Inferior parietal cortex (tissue), 1 donor: ENCODE measurements around the gene GRN.
A peak's percentile ranks its signal among the peaks of the same experiment; 100 is the strongest.

Experiments used
- DNase-seq: peaks from one replicate; pipeline ENCODE4 v3.0.0-alpha.2; 2016; ENCODE audit errors: extremely low spot score

Gene GRN

DNA sequence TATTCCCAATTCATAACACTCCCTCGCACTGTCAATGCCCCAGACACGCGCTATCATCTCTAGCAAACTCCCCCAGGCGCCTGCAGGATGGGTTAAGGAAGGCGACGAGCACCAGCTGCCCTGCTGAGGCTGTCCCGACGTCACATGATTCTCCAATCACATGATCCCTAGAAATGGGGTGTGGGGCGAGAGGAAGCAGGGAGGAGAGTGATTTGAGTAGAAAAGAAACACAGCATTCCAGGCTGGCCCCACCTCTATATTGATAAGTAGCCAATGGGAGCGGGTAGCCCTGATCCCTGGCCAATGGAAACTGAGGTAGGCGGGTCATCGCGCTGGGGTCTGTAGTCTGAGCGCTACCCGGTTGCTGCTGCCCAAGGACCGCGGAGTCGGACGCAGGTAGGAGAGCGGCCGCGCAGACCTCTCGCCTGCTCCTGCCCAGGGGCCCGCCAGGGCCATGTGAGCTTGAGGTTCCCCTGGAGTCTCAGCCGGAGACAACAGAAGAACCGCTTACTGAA lies at the start of gene GRN:
Gene GRN (plus strand): TSS at position 364 of the 515 bp plus-strand sequence. CDS start 3,863 bp downstream, outside the sequence.
- DNase-seq: peak; percentile 99

DNA sequence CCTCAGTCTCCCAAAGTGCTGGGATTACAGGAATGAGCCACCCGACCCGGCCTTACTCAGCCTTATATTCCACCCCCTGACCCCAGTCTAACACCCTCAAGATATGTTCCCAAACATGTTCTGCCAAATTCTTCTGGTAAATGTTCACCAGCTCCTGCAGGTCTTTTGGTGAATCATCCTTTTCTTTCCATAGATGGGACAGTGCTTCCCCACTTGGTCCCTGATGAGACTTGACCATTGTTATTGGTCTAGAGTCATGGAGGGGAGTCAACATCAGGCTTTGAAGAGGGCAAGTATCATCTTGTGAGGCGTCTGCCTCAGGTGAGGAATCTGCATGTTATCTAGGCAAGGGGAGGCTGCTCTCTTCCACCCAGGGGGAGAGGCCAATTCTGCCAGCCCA lies 47.1 kb upstream of the GRN start:
- DNase-seq: no peak

DNA sequence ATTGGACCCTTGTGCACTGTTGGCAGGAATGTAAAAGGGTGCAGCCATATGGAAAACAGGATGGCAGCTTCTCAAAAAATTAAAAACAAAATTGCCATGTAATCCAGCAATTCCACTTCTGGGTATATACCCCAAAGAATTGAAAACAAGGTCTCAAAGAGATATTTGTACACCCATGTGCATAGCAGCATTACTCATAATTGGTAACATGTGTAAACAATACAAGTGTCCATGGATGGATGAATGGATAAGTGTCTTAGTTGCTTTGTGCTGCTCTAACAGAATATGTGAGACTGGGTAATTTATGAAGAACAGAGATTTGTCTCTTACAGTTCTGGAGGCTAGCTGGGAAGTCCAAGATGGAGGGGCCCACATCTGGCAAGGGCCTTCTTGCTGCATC lies 40.5 kb upstream of the GRN start:
- DNase-seq: no peak

DNA sequence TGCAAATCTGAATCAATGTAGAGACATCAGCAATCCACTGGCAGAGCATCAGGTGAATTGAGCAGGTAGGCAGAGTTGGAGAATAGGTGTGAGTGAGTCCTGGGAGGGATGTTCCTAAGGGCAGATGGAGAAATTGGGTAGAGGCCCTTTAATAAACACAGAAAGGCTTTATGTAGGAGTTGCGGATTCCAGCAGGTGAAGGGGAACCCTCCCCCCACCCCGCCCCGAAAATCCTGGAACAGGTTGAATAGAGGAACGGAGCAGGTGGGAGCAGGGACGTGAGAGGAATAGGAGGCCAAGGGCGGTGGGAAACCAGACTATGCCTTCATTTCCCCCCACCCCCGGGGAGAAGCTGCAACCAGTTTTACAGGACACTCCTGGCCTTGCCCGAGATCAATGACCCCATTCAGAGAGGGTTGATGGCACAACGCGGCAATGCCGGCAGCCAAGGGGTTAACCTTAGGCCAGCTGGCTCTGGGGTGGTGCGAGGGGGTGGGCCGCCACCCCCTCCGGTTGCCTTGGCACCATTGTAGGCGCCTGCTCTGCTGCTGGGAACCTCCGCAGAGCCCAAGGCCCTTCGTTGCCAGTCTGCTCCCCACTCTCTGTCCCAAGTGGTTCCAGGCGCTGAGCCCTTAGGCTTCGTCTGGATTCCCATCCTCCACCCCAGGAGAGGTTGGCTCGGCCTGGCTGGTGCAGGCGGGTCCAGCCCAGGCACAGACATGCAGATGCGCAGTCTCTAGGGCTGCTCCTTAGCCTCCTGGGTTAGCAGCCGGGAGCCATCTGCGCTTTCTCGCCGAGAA lies 37.5 kb upstream of the GRN start:
- DNase-seq: peak; percentile 65

DNA sequence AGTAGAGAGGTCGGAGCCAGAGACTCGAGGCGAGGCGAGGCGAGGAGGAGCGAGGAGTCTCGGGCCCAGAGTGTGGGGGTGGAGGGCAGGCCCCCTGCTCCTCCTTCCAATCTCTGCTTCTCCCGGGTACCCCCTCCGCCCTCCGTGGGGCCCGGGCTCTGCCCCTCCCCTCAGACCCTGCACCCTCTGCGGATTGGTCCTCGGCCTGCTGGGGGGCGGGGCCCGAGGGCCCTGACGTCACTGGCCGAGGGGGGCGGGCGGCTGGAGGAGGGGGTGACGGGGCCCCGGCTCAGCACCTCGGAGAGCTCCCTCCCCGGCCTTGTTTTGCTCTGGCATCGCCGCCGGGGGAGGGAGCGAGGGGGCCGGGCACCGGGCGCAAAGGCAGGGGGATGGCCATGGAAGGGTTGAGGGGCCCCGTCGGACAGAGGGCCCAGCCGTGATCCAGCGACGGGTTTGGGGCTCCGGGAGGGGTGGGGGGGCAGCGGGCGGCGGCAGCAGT lies 36.7 kb upstream of the GRN start, which contains the start of gene RUNDC3A:
Gene RUNDC3A (plus strand): TSS at position 282 of the 499 bp plus-strand sequence. CDS start 232 bp downstream, outside the sequence.
- peak; percentile 83 for DNase-seq

DNA sequence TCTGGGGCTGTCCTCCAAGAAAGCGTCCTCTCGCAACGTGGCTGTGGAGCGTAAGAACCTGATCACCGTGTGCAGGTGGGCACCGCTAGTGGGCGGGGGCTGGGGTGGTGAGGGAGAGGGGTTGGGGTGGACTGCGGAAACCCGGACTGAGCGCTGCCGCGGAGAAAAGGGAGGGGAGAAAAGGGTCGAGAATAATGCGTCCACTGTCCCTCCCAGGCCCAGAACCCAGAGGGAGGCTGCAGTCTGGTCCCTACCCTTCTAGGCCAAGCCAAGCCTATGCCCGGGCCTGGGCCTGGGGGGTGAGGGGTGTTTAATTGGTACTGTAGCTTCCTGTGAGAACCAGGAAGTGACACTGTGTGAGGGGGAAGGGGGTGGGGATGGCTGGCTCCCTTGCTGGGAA lies 36.2 kb upstream of the GRN start:
- no peak for DNase-seq

DNA sequence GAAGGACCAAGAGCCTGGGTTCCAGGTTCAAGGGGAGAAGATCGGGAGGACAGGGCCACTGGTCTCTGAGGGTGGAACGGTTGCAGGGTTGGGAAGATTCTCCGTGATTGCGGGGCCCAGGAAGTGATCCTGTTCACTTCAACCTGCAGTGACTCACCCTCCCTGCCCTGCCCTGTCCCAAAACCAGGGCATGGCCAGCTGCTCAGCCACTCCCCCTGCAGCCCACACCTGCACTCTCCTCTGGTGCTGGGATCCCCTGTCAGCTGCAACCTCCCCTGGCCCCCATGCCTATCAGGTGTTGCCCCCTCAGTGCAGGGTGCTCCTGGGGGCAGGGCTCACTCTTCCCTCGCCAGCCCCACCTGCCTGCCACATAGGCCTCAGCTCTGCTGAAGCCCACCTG lies 35.6 kb upstream of the GRN start:
- no peak for DNase-seq

DNA sequence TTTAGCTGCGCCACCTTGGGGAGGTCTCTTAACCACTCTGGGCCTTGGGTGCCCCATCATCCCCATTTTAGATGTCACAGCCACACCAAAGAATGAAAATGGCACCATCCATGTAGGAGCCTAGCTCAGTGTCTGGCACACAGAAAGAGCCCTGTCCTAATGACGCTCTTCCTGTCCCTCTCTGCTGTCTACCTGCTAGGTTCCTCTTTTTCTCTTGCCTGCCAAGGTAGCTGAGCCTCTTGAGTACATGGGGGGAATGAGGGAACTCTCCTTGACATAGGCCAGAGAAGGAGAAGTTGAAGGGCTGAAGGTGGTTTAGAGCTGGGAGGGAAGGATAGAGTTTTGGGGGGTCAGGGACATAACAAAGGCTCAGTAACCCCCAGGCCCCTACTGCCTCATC lies 34.9 kb upstream of the GRN start:
- no peak for DNase-seq

DNA sequence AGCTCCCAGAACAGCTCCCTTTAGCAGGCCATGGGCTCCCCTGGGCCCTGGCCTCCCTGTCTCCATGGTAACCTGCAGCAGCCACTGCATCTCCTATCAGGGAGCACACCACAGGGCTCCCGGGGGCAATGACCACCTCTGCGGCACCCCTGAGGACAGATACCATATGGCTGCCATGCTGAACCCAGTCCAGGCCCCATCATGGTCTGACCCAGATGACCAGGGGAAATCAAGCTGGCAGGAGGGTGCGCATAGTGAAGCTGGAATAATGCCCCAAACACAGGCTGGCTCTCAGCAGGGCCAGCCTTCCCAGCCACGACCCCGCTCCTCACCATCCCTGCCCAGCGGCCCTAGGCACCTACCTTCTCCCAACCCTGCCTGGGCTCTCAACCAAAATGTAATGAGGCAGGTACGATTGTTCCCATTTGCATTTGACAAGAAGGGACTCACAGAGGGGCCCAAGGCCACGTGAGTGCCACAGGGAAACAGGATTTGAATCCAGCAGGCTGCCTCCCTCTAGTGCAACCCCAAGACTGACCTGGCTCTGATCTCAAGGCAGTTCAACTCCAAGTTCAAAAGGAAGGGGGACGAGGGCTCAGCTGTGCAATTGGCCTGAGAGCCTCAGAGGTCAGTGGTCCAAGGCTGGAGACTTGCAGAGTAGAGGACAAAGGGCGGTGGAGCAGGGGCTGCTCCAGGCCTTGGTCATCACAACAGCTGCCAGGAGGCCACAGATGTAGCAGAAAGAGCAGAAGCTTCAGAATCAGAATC lies 34.3 kb upstream of the GRN start:
- DNase-seq: no peak

DNA sequence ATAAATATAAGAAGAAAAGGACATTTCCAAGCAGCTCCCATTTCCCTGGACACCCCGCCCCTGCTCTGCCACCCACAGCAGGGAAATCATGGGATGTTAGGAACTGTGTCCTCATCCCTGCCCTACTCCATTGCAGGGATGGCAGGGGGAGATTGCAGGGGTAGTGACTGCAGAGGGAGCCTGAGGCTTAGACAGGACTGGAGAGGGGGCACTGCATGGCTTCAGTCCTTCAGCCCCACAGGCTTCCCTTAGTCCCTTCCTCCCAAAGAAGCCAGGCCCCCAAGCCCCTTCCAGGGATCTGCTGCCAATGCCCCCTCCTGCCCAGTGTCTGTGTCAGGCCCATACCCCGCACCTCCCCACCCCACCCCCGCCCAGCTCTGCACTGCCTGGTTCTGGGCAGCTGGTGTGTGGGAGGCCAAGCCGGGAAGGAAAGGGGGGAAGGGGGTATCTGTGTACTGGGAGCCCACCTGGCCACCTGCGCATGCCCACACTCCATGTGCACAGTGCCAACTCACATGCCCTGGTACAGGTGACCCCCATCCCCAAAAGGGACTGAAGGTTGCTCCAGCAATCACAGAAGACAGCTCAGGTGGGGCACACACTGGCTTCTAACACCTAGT lies 33.4 kb upstream of the GRN start:
- DNase-seq: no peak

DNA sequence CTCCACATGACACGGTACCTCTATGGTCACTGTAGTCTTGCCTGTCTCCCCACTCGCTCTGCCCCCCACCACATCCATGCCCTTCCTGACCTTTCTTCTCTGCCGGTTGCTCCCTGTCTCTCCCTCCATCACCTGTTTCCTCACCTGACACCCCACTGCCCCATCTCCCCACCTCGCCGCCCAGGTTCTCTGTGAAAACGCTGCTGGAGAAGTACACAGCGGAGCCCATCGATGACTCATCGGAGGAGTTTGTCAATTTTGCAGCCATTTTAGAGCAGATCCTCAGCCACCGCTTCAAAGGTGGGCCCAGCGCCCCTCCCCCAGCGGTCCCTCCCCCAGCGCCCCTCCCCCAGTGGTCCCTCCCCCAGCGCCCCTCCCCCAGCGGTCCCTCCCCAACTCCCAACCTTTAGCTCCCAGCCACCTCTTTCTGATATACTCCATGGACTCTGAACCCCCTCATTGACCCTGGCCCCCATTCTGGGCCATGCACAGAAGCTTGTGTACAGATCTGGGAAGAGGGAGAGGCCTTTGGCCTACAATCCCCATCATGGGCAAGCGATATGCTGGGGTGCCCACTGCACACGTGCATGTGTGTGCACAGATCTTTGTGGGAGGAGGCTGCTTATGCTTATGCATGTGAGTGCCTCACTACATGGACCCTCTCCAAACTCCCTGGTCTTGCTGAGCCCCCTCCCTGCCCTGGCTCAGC lies 32.6 kb upstream of the GRN start:
- DNase-seq: no peak

DNA sequence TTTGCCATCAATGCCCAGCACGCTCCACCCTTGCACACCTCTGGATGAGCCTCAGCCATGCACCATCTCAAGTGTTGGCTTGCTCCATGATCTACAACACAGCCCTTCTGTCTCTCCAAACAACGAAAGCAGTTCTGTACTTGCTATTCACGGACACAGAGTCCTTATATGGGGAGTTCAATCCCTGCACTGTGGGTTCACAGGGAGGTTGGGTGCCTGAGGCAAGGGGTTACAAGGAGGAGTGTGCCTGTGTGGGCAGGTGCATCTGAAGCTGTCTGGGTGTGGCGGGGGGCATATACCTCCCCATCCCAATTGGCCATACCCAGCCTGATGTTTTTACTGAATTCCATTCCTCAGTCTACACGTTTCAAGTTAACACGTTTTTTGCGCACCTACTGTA lies 31.1 kb upstream of the GRN start:
- no peak for DNase-seq

DNA sequence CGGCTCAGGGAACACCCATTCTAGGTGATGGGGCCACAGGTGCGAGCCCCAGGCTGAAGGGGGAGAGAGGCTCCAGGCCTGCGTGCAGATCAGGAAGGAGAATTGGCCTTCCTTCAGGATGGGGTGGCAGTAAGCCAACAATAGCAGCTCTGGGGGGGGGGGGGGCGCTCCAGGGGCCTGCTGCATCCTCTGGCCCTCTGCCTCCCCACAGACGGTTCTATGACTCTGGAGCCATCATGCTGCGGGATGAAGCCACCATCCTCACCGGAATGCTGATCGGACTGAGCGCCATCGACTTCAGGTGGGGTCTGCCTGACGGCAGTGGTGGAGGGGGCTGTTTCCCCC lies 30.6 kb upstream of the GRN start:
- DNase-seq: no peak

DNA sequence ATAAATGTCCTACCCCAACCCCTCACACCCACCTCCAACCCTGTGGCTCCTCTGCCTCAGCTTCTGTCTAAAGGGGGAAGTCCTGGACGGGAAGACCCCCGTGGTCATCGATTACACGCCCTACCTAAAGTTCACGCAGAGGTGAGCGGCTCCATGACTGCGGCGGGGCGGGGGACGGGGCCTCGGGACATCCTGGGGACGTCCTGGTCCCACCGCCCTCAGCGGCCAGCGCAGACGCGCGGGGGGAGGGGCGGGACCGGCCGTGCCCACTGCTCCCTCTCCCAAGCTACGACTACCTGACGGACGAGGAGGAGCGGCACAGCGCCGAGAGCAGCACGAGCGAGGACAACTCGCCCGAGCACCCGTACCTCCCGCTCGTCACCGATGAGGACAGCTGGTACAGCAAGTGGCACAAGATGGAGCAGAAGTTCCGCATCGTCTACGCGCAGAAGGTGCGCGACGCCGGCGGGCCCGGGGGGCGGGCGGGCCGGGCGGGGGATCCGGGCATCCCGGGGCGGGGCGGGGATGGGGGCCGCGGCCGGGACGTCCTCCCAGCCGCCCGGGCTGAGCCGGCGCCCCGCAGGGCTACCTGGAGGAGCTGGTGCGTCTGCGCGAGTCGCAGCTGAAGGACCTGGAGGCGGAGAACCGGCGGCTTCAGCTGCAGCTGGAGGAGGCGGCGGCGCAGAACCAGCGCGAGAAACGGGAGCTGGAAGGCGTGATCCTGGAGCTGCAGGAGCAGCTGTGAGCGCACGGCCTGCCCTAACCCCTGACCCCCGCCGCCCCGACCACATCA lies 30.0 kb upstream of the GRN start:
- no peak for DNase-seq

DNA sequence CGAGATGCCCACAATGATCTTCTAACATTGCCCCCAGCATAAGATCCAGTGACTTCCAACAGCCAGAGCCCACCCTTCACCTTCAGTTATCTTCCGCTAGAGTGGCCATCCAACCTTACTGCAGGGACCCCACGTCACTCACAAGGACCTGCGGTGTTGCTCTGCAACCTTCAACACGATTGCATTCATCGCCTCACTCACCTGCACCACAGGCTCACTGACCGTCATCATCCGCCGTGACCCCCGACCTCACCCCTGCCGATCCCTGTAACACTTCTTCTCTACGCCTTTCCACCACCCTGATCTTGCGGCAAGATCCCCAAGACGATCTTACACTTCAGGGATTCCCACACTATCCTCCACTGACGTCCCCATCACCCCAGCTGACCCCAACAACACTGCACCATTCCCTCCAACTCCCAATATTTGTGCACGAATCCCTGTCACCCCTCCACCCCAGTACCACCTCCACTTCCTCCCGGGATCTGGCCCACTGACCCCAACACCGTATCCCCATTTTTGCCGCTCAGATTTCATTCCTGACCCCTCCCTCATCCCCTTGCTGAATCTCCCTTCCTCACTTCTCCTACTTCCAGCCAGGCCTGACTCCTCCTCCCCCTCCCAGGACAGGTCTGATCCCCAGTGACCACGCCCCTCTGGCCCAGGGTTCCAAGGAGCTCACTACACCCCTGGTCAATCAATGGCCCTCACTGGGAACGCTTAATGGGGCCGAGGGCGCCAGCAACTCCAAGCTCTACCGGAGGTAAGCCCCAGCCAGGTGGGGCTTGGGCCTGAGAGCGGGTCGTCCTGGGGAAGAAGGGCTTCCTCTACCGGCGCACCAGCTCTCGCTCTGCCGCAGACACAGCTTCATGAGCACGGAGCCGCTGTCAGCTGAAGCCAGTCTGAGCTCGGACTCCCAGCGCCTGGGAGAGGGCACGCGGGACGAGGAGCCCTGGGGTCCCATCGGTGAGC lies 29.1 kb upstream of the GRN start:
- no peak for DNase-seq

DNA sequence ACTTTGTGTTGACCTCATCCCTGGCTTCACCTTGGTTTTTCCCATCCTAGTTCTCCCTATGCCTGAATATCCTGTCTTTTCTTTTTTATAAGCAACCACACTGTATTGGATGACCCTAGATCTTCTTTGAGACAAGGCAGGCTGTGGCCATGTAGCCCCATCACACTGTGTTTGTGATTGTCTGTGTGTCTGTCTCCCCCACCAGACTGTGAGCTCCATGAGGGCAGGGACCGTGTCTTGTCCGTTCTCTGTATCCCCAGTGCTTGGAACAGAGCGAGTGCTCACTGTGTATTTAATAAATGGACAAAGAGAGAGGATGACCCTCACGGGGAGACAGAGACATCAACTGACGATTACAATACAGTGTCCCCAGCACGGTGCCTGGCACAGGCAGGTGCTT lies 27.6 kb upstream of the GRN start:
- DNase-seq: no peak

DNA sequence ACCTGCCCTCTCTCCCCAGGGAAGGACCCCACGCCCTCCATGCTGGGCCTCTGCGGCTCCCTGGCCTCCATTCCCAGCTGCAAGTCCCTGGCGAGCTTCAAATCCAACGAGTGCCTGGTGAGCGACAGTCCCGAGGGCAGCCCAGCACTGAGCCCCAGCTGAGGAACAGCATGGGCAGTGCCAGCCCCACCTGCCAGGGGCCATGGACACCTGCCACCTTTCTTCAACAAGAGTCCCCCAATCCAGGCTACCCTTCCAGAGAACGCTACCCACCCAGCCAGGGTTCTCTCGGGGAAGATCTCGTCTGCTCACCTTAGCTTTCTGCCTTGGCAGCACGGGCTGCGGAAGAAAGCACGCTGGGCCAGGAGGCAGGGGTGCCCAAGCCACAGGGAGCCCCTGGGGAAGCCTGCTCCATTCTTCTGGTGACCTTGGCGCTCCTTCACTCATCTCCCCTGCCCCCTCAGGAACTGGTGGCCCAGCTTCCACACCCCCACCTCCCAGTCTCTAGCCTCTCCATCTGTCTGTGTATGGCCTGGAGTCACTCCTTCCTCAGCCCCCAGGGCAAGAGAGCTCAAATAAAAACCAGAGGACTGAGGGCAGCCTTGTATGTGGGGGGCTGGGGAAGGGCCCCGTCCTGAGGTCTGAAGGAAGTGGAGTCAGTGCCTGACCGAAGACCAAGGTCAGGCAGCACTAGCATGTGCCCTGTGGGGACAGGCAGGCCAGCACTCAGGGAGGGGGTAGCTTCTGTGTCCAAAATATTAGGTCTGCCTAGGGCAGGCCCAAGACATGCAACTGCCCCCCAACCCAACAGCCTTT lies 26.8 kb upstream of the GRN start:
- no peak for DNase-seq

DNA sequence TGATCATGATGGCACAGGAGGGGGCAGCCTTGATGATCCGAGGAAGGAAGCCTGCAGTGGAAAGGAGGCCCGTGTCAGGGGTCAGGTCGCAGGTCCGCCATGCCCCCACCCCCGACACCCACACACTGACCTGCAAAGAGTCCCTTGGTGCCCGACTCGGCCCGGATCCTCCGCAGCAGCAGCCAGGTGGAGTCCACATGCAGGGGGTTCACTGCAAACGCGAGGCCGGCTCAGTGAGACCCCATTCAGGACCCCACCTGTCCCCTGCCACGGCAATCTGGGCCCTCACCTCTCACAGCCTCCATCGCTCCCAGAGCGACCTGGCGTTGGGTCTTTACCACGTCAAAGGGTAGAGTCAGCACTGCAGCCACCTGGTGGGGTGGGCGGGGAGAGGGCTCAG lies 25.0 kb upstream of the GRN start:
- DNase-seq: no peak
